Amniotic epithelial cell (primary cell): ENCODE data around the gene PEMT.
"Not testable (repeated sequence)": the region's sequence is repeated elsewhere in the genome, so short reads cannot be mapped to it uniquely, and the experiment has no call there.

Experiments used
- DNase-seq: peaks from one replicate; pipeline ENCODE4 v3.0.0-alpha.2; 2010; ENCODE audit warnings: low read depth

Gene PEMT

GRCh38 chr17:17591355-17592298, at the start of gene PEMT:
TSS of gene PEMT (minus strand) at chr17:17591708. CDS start at chr17:17591626, 82 bp downstream.
- peak; percentile 99 for DNase-seq

GRCh38 chr17:17639661-17640270, 48.3 kb upstream of the PEMT start:
- DNase-seq, result not testable (repeated sequence)

- no peak for DNase-seq
Measured at GRCh38 chr17:17638467-17638866, 47.0 kb upstream of the PEMT start.

GRCh38 chr17:17636272-17636885, 44.9 kb upstream of the PEMT start:
- DNase-seq, result no peak

GRCh38 chr17:17635537-17636271, 44.2 kb upstream of the PEMT start:
- not testable (repeated sequence) for DNase-seq

GRCh38 chr17:17635126-17635525, 43.6 kb upstream of the PEMT start:
- DNase-seq, result no peak

GRCh38 chr17:17633310-17633709, 41.8 kb upstream of the PEMT start:
- DNase-seq, result no peak

- DNase-seq, result not testable (repeated sequence)
Measured at GRCh38 chr17:17632690-17633089, 41.2 kb upstream of the PEMT start.

GRCh38 chr17:17628388-17629008, 37.0 kb upstream of the PEMT start:
- DNase-seq, result no peak

- DNase-seq, result no peak
Measured at GRCh38 chr17:17626840-17627239, 35.3 kb upstream of the PEMT start.

GRCh38 chr17:17626151-17626805, 34.8 kb upstream of the PEMT start:
- DNase-seq, result no peak

- no peak for DNase-seq
Measured at GRCh38 chr17:17624741-17625140, 33.2 kb upstream of the PEMT start.

GRCh38 chr17:17623904-17624303, 32.4 kb upstream of the PEMT start:
- DNase-seq, result no peak

GRCh38 chr17:17621254-17621653, 29.7 kb upstream of the PEMT start:
- DNase-seq, result no peak

- DNase-seq, result peak; percentile 74
Measured at GRCh38 chr17:17613708-17614114, 22.2 kb upstream of the PEMT start.

GRCh38 chr17:17612085-17613022, 20.8 kb upstream of the PEMT start:
- DNase-seq, result no peak

GRCh38 chr17:17609121-17609520, 17.6 kb upstream of the PEMT start:
- no peak for DNase-seq

- no peak for DNase-seq
Measured at GRCh38 chr17:17606416-17607000, 15.0 kb upstream of the PEMT start.

- DNase-seq, result peak; percentile 28
Measured at GRCh38 chr17:17605729-17606088, 14.2 kb upstream of the PEMT start.
